Measurements from ENCODE around the gene S100A8. TPM values are rescaled to one million over a fixed set of nuclear protein-coding genes. Genes with fewer than 3 reads are reported as not detected.
A peak's percentile ranks its signal among the peaks of the same experiment; 100 is the strongest.

S100A8 gene
- total RNA-seq, 1 experiment from 2014 or later, result not detected

DNA sequence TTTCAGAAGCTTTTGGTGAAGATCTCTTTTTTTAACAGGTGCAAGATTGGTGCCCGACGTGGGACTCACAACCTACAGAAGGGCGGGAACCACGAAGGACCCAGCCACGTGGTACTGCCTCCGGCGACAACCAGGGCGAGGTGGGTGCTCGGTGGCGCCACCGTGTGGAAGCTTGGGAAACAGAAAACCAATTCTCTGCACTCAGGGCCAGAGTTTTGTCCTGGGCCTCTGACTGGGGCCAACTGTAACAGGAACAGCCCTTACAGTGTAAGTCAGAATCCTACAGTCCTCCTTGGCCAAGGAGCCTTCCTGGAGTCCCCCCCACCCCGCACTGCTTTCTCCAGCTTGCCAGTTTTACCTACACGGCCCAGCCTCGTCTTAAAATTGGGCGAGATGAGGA is 13.9 kb upstream of the S100A8 start:
- in situ Hi-C loops (cut with HindIII; ENCODE audit: low pct_unique_long_range_greater_than_20kb, low sequenced_read_pairs) (no loop called here), intact Hi-C loops (cut with micrococcal nuclease; ENCODE audit: unreplicated experiment) (loop anchor here (10.0 kb wide), 1 partner anchor 90 kb away; no protein-coding TSS in a partner anchor)
- no peak overlapping the region for H3K4me3 ChIP-seq (ENCODE audit: low read depth in 2 of 2, low read length in 2 of 2)
- H3K9me3 ChIP-seq (ENCODE audit: control insufficient read depth, insufficient read depth, low read depth, low read length), result no peaks in the 10 kb centered on the region
- DNase-seq (ENCODE audit: low read depth, low spot score) (peak; percentile 8), ATAC-seq (peak; percentile 74; the same call in 1 of the 2 replicates)
- no peaks in the 10 kb centered on the region for H3K4me1 ChIP-seq (ENCODE audit: control insufficient read depth, insufficient read depth, low read length)
- CTCF ChIA-PET, result interaction anchor here (0.7 kb wide), 1 partner anchor 91 kb away, joined by 3 read pairs; no protein-coding TSS in a partner anchor
- TF ChIP-seq, protein P1, sequence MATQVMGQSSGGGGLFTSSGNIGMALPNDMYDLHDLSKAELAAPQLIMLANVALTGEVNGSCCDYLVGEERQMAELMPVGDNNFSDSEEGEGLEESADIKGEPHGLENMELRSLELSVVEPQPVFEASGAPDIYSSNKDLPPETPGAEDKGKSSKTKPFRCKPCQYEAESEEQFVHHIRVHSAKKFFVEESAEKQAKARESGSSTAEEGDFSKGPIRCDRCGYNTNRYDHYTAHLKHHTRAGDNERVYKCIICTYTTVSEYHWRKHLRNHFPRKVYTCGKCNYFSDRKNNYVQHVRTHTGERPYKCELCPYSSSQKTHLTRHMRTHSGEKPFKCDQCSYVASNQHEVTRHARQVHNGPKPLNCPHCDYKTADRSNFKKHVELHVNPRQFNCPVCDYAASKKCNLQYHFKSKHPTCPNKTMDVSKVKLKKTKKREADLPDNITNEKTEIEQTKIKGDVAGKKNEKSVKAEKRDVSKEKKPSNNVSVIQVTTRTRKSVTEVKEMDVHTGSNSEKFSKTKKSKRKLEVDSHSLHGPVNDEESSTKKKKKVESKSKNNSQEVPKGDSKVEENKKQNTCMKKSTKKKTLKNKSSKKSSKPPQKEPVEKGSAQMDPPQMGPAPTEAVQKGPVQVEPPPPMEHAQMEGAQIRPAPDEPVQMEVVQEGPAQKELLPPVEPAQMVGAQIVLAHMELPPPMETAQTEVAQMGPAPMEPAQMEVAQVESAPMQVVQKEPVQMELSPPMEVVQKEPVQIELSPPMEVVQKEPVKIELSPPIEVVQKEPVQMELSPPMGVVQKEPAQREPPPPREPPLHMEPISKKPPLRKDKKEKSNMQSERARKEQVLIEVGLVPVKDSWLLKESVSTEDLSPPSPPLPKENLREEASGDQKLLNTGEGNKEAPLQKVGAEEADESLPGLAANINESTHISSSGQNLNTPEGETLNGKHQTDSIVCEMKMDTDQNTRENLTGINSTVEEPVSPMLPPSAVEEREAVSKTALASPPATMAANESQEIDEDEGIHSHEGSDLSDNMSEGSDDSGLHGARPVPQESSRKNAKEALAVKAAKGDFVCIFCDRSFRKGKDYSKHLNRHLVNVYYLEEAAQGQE (IDR thresholded peaks at IDR 0.05; ENCODE audit: insufficient read depth in 1 of 2, low read depth in 2 of 2, low read length in 1 of 2), result no peak
- TF ChIP-seq, protein P2, sequence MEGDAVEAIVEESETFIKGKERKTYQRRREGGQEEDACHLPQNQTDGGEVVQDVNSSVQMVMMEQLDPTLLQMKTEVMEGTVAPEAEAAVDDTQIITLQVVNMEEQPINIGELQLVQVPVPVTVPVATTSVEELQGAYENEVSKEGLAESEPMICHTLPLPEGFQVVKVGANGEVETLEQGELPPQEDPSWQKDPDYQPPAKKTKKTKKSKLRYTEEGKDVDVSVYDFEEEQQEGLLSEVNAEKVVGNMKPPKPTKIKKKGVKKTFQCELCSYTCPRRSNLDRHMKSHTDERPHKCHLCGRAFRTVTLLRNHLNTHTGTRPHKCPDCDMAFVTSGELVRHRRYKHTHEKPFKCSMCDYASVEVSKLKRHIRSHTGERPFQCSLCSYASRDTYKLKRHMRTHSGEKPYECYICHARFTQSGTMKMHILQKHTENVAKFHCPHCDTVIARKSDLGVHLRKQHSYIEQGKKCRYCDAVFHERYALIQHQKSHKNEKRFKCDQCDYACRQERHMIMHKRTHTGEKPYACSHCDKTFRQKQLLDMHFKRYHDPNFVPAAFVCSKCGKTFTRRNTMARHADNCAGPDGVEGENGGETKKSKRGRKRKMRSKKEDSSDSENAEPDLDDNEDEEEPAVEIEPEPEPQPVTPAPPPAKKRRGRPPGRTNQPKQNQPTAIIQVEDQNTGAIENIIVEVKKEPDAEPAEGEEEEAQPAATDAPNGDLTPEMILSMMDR (IDR thresholded peaks at IDR 0.05), result peak; percentile 84
- TF ChIP-seq POLR2AphosphoS5 (IDR thresholded peaks at IDR 0.05; ENCODE audit: low read depth, low read length) (no peak), SIN3A (IDR thresholded peaks at IDR 0.05; ENCODE audit: borderline replicate concordance, insufficient read depth, low read depth, low read length) (no peak), TCF7L2 (IDR thresholded peaks at IDR 0.05; ENCODE audit: low read depth, low read length) (no peak)
- POLR2A ChIA-PET, result no interaction called here
- H3K27ac ChIP-seq (ENCODE audit: low read length), result no peak overlapping the region
- no peaks in the 10 kb centered on the region for H3K36me3 ChIP-seq (ENCODE audit: control insufficient read depth, insufficient read depth, low read length)
- no TSS peak for BruUV-seq (replicated peaks)
- peaks cover 20% of the 10 kb centered on the region for H3K27me3 ChIP-seq (ENCODE audit: control insufficient read depth, insufficient read depth, low read length)

DNA sequence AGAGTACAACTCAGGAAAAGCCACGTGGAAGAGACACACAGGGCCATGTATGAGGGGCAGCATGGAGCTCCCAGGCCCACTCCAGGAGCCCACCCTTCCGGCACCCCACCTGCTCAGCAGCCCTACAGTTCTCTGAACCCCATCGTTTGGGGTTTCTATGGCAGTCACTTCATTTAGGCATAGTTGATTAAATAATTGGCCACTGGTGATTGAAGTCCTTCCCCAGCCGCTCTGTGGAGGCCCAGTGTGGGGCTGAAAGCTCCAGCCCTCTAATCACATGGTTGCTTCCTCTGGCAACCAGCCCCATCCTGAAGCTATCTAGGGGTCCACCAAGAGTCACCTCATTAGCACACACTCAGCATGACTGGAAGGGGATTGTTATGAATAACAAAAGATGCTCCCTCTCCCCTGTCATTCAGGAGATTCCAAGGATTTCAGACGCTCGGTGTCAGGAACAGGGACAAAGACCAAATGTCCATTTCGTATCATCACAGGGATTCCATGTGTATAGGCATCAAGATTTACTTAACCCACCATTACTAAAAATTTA is 13.3 kb upstream of the S100A8 start:
- no TSS peak for BruUV-seq (replicated peaks)
- Histone ChIP-seq H3K4me1 (ENCODE audit: control insufficient read depth, insufficient read depth, low read length) (no peaks in the 10 kb centered on the region), H3K36me3 (ENCODE audit: control insufficient read depth, insufficient read depth, low read length) (no peaks in the 10 kb centered on the region), H3K27me3 (ENCODE audit: control insufficient read depth, insufficient read depth, low read length) (peaks cover 20% of the 10 kb centered on the region), H3K9me3 (ENCODE audit: control insufficient read depth, insufficient read depth, low read depth, low read length) (no peaks in the 10 kb centered on the region), H3K4me3 (ENCODE audit: low read depth in 2 of 2, low read length in 2 of 2) (no peak overlapping the region), H3K27ac (ENCODE audit: low read length) (no peak overlapping the region)
- DNase-seq (ENCODE audit: low read depth, low spot score), result no peak
- ChIA-PET CTCF (interaction anchor here (0.7 kb wide), 1 partner anchor 91 kb away, joined by 3 read pairs; no protein-coding TSS in a partner anchor), POLR2A (no interaction called here)
- no peak for ATAC-seq
- in situ Hi-C loops (cut with HindIII; ENCODE audit: low pct_unique_long_range_greater_than_20kb, low sequenced_read_pairs) (no loop called here), intact Hi-C loops (cut with micrococcal nuclease; ENCODE audit: unreplicated experiment) (loop anchor here (10.0 kb wide), 1 partner anchor 91 kb away; no protein-coding TSS in a partner anchor)
- TF ChIP-seq, protein P1 (IDR thresholded peaks at IDR 0.05; ENCODE audit: insufficient read depth in 1 of 2, low read depth in 2 of 2, low read length in 1 of 2), result no peak
- TF ChIP-seq SIN3A (IDR thresholded peaks at IDR 0.05; ENCODE audit: borderline replicate concordance, insufficient read depth, low read depth, low read length) (no peak), POLR2AphosphoS5 (IDR thresholded peaks at IDR 0.05; ENCODE audit: low read depth, low read length) (no peak), TCF7L2 (IDR thresholded peaks at IDR 0.05; ENCODE audit: low read depth, low read length) (no peak)
- TF ChIP-seq, protein P2 (IDR thresholded peaks at IDR 0.05), result no peak
